Effector memory CD8-positive, alpha-beta T cell (primary cell): ENCODE results near the gene ITIH3.

Source experiments
- ATAC-seq: fragments of 150-1000 bp; cut with Tn5 transposase; replicated peaks from 2 replicates; pipeline ENCODE4 v1.10.0; 2021; ENCODE audit warnings: mild to moderate bottlenecking, moderate library complexity
- DNase-seq, 3 experiments: peaks; one replicate each; pipeline ENCODE4 v3.0.0; 2021
- H3K27ac Mint-ChIP-seq, 2 donors: one replicate each; pipeline ENCODE4 v1.8.0; 2022; ENCODE audit warnings: mild to moderate bottlenecking in 2 of 2, mixed read lengths in 2 of 2, moderate library complexity in 2 of 2
- H3K27me3 Mint-ChIP-seq, 2 donors: one replicate each; pipeline ENCODE4 v1.8.0; 2022; ENCODE audit warnings: mixed read lengths in 2 of 2
- H3K36me3 Mint-ChIP-seq: one replicate; pipeline ENCODE4 v1.8.0; 2022; ENCODE audit warnings: mild to moderate bottlenecking, moderate library complexity, mixed read lengths; ENCODE audit not compliant: insufficient read depth
- H3K4me1 Mint-ChIP-seq, 2 donors: one replicate each; pipeline ENCODE4 v1.8.0; 2022; ENCODE audit warnings: low read depth in 2 of 2, mixed read lengths in 2 of 2
- H3K4me3 Mint-ChIP-seq, 2 donors: one replicate each; pipeline ENCODE4 v1.8.0; 2022; ENCODE audit warnings: mild to moderate bottlenecking in 2 of 2, mixed read lengths in 2 of 2, moderate library complexity in 2 of 2
- H3K9me3 Mint-ChIP-seq, 2 donors: one replicate each; pipeline ENCODE4 v1.8.0; 2022; ENCODE audit warnings: mixed read lengths in 2 of 2

ITIH3 gene

GRCh38 chr3:52854013-52854412, 59.4 kb downstream of the ITIH3 start:
- Mint-ChIP-seq H3K4me1 (peaks cover 2 to 9% of the 10 kb centered on the region in 2 donors), H3K4me3 (no peak overlapping the region), H3K36me3 (peaks cover 25% of the 10 kb centered on the region), H3K27me3 (no peaks in the 10 kb centered on the region), H3K27ac (peak overlapping the region in 1 of 2 donors; percentile 31), H3K9me3 (no peaks in the 10 kb centered on the region)
- DNase-seq (no peak), ATAC-seq (no peak)

DNA sequence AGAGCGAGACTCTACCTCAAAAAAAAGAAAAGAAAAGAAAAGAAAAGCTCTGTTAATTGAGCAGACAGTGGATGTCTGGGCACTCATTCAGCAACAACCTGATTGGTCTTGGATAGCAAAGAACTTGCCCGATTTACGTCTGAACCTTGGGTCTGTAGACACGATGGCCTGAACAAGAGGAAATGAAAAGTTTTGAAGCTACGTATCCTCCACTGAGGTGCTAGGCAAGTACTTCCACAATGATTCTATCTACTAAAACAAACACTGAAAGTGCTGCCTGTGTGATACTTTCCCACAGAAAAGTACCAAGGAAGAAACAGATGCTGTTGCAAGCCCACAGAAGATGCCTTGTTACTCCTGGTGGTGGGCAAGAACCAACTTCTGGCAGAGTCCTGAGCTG, 62.1 kb downstream of the ITIH3 start:
- Mint-ChIP-seq H3K4me3 (no peak overlapping the region), H3K36me3 (peaks cover 9% of the 10 kb centered on the region), H3K27ac (peak overlapping the region; percentile 68 to 72), H3K4me1 (peaks cover 5 to 19% of the 10 kb centered on the region in 2 donors), H3K27me3 (no peaks in the 10 kb centered on the region), H3K9me3 (no peaks in the 10 kb centered on the region)
- ATAC-seq (no peak), DNase-seq (no peak)

GRCh38 chr3:52857133-52857532, 62.5 kb downstream of the ITIH3 start:
- Mint-ChIP-seq H3K27ac (peak overlapping the region; percentile 68 to 72), H3K27me3 (no peaks in the 10 kb centered on the region), H3K36me3 (peaks cover 12% of the 10 kb centered on the region)

DNA sequence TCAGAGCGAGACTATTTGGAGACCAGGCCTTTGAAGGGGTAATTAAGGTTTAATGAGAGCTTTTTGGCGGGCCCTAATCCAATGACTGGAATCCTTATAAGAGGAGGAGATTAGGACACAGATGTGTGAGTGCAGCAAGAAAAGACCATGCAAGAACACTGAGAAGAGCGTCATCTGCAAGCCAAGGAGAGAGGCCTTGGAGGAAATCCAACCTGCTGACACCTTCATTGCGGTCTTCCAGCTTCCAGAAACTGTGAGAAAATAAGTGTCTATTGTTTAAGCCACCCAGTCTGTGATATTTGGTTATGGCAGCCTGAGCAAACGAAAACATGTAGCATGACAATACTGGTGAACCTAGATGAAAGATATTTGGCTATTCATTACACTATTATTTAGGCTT, 63.3 kb downstream of the ITIH3 start:
- peak overlapping the region in 1 of 2 donors; percentile 50 for H3K27ac Mint-ChIP-seq
- H3K4me1 Mint-ChIP-seq = peaks cover 10 to 30% of the 10 kb centered on the region in 2 donors
- ATAC-seq = no peak
- H3K4me3 Mint-ChIP-seq = no peak overlapping the region
- H3K9me3 Mint-ChIP-seq = no peaks in the 10 kb centered on the region
- peaks cover 10% of the 10 kb centered on the region for H3K36me3 Mint-ChIP-seq
- no peak for DNase-seq
- H3K27me3 Mint-ChIP-seq = no peaks in the 10 kb centered on the region

More at GRCh38 chr3:52857133-52857532, 62.5 kb downstream of the ITIH3 start:
- no peak for ATAC-seq
- Mint-ChIP-seq H3K4me1 (peaks cover 6 to 23% of the 10 kb centered on the region in 2 donors), H3K4me3 (no peak overlapping the region), H3K9me3 (no peaks in the 10 kb centered on the region)
- DNase-seq = no peak
